A673 (cell line): Measurements from ENCODE around the gene ZNF81. TPM values are rescaled to one million over a fixed set of nuclear protein-coding genes. Genes with fewer than 3 reads are reported as not detected.
"Not testable (repeated sequence)": the region's sequence is repeated elsewhere in the genome, so short reads cannot be mapped to it uniquely, and the experiment has no call there.

Source experiments
- BruUV-seq: library from RNA; stranded (reverse); fragments of 400-500 nt; replicated peaks from 2 replicates; lab custom pipeline; 2021; lab: Mats Ljungman, UMichigan
- CTCF ChIA-PET: fragments of 300-600 bp; sonication (Branson Sonifier 250); formaldehyde crosslinking; loops from one replicate; lab custom pipeline; 2022; ENCODE audit warnings: antibody characterized with exemption; lab: Charles Lee
- POLR2A ChIA-PET: fragments of 300-600 bp; sonication (Branson Sonifier 250); formaldehyde crosslinking; loops from one replicate; lab custom pipeline; 2022; ENCODE audit warnings: antibody characterized with exemption; ENCODE audit not compliant: low non-redundant PET; lab: Charles Lee
- DNase-seq: peaks from one replicate; pipeline ENCODE4 v3.0.0-alpha.2; 2015; ENCODE audit warnings: low spot score
- H3K27ac ChIP-seq: fragments of 200-600 bp; sonication (generic); 2 replicates; pipeline ENCODE4 v1.5.1; 2016; ENCODE audit warnings: mixed run types, low read depth, mild to moderate bottlenecking, mixed read lengths, antibody characterized with exemption, low read length; ENCODE audit not compliant: poor library complexity, severe bottlenecking
- H3K27me3 ChIP-seq: fragments of 200-600 bp; sonication (generic); replicated peaks from 2 replicates; pipeline ENCODE4 v1.6.1; 2017; ENCODE audit warnings: mixed run types, low read depth, mild to moderate bottlenecking, mixed read lengths, antibody characterized with exemption, low read length; ENCODE audit not compliant: insufficient read depth, poor library complexity
- H3K36me3 ChIP-seq: fragments of 200-600 bp; sonication (generic); 2 replicates; pipeline ENCODE4 v1.6.1; 2016; ENCODE audit warnings: mixed run types, mild to moderate bottlenecking, mixed read lengths, antibody characterized with exemption, low read length; ENCODE audit not compliant: insufficient read depth, poor library complexity, severe bottlenecking
- H3K4me1 ChIP-seq: fragments of 200-600 bp; sonication (generic); 2 replicates; pipeline ENCODE4 v1.6.1; 2017; ENCODE audit warnings: mixed run types, mild to moderate bottlenecking, mixed read lengths, antibody characterized with exemption, low read length; ENCODE audit not compliant: insufficient read depth, poor library complexity, severe bottlenecking
- H3K4me3 ChIP-seq: fragments of 200-600 bp; sonication (generic); 2 replicates; pipeline ENCODE4 v1.5.1; 2016; ENCODE audit warnings: low read depth, mixed run types, mild to moderate bottlenecking, mixed read lengths, low read length; ENCODE audit not compliant: poor library complexity, severe bottlenecking
- H3K9me3 ChIP-seq: fragments of 200-600 bp; sonication (generic); 2 replicates; pipeline ENCODE4 v1.6.1; 2016; ENCODE audit warnings: mixed run types, low read depth, mild to moderate bottlenecking, mixed read lengths, antibody characterized with exemption, low read length; ENCODE audit not compliant: poor library complexity, severe bottlenecking
- CTCF ChIP-seq: fragments of 300-800, 200-600 bp; sonication (generic); conservative IDR thresholded peaks from 2 replicates; pipeline ENCODE4 v1.5.1; 2017; ENCODE audit warnings: low read depth, mild to moderate bottlenecking, antibody characterized with exemption, low read length, moderate library complexity, mixed read lengths
- EZH2 ChIP-seq: fragments of 200-600 bp; sonication (generic); IDR thresholded peaks from 2 replicates; pipeline ENCODE4 v1.6.1; 2017; ENCODE audit warnings: borderline replicate concordance, low read depth, mild to moderate bottlenecking, mixed read lengths, antibody characterized with exemption, low read length; ENCODE audit not compliant: poor library complexity, severe bottlenecking
- intact Hi-C: fragments of 100-400 bp; cut with micrococcal nuclease; formaldehyde crosslinking; loops from one replicate; pipeline ENCODE4 v1.10.0; 2022; ENCODE audit not compliant: unreplicated experiment
- total RNA-seq: library from RNA; stranded (reverse); gene quantifications from 2 replicates; pipeline ENCODE4 v1.2.3, GENCODE V29; 2021

Gene ZNF81
- total RNA-seq, 1 experiment from 2014 or later: 11.2 TPM

DNA sequence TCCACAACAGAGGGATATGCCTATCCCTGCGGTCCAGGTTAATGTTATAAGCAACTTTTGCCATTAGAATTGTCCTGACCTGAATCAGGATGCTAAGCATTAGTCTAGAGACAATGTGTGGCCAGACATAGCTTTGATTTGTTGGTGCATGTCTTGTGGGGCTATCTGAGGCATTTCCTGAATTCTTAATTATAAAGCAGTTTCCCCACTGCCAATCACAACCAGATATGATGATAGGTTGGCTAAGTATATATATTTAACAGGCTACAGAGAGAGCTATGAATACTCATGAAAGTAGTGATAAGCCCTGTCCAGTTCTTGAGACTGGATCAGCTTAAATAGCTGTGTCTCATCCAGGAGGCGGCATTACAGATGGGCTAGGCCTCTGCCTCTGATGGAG lies 37.8 kb upstream of the ZNF81 start:
- Histone ChIP-seq H3K4me1 (no peaks in the 10 kb centered on the region), H3K4me3 (no peak overlapping the region), H3K27me3 (no peaks in the 10 kb centered on the region), H3K9me3 (no peaks in the 10 kb centered on the region), H3K27ac (no peak overlapping the region), H3K36me3 (no peaks in the 10 kb centered on the region)
- DNase-seq: no peak
- intact Hi-C loops: no loop called here
- no TSS peak for BruUV-seq
- TF ChIP-seq EZH2 (no peak), CTCF (no peak)
- POLR2A ChIA-PET: no interaction called here
- CTCF ChIA-PET: no interaction called here

DNA sequence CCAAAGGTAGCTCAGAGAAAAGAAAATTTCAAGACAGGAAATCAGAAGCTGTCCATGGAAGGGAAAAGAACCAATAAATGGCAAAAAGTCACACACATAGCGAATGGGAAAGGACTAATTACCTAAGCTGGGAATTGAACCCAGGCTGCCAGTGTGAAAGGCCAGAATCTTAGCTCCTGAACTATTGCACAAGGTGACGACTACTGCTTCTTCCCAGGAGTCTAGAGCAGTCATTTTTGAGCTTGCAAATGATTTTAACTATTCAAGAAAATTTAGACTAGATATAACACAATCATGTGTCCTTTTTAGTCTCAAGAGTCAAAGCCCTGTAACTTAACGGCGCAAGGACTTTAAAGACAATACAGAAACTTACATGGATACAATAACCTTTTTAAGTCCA lies 34.1 kb upstream of the ZNF81 start:
- no TSS peak for BruUV-seq
- H3K27ac ChIP-seq: no peak overlapping the region
- no peaks in the 10 kb centered on the region for H3K36me3 ChIP-seq
- TF ChIP-seq EZH2: no peak
- TF ChIP-seq CTCF: no peak
- no peaks in the 10 kb centered on the region for H3K4me1 ChIP-seq
- ChIA-PET CTCF (no interaction called here), POLR2A (no interaction called here)
- intact Hi-C loops: no loop called here
- no peaks in the 10 kb centered on the region for H3K27me3 ChIP-seq
- no peak overlapping the region for H3K4me3 ChIP-seq
- H3K9me3 ChIP-seq: no peaks in the 10 kb centered on the region
- no peak for DNase-seq

DNA sequence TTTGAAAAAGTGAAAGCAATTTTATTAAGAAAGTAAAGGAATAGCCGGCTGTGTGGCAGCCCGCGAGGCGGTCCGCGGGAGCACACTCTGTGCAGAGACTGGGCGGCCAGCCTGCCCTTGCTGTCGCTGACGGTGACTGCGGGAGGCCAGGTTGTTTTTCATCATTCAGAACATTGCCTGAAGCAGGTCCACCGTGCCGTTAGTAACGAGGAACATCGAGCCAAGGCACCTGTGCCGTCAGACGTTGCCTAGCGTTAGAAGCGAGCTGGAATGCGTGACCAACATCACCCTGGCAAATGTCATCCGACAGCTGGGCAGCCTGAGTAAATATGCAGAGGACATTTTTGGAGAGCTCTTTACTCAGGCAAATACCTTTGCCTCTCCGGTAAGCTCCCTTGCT lies 33.6 kb upstream of the ZNF81 start:
- H3K27me3 ChIP-seq, H3K4me1 ChIP-seq, H3K4me3 ChIP-seq, BruUV-seq, POLR2A ChIA-PET, H3K36me3 ChIP-seq, H3K9me3 ChIP-seq, intact Hi-C loops, DNase-seq, H3K27ac ChIP-seq, CTCF ChIA-PET: not testable (repeated sequence)

DNA sequence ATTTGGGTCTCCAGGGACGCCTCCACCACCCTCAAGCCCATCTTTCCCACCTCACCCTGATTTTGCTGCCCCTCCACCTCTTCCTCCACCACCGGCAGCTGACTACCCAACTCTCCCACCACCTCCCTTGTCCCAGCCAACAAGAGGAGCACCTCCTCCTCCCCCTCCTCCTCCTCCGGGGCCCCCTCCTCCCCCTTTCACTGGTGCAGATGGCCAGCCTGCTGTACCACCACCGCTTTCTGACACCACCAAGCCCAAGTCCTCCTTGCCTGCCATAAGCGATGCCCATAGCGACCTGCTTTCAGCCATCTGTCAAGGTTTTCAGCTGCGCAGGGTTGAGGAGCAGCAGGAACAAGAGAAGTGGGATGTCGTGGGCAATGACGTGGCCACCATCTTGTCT lies 32.4 kb upstream of the ZNF81 start:
- no peak for TF ChIP-seq CTCF
- TF ChIP-seq EZH2: no peak
- ChIA-PET CTCF (no interaction called here), POLR2A (no interaction called here)
- Histone ChIP-seq H3K9me3 (no peaks in the 10 kb centered on the region), H3K4me3 (no peak overlapping the region), H3K36me3 (no peaks in the 10 kb centered on the region), H3K4me1 (no peaks in the 10 kb centered on the region), H3K27me3 (no peaks in the 10 kb centered on the region), H3K27ac (no peak overlapping the region)
- no peak for DNase-seq
- intact Hi-C loops: no loop called here
- no TSS peak for BruUV-seq

DNA sequence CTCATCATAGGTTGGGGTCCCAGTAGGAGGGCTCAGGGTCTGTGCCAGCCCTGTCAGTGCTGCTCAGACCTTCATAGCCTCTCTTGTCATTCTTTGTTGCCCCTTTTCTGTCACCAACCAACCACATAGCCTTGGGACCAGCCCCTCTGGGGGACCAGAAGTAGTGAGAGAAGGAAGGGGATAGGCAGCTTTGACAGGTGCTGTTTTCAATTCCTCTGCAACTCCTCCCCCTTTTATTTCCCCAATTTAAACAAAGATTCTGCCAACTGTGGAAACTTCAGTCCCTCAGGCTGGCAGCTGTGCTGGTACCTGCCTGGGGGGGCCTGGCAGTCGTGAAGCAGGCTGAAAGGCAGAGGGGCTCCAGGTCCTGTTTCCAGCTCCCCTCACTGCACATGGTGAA lies 30.9 kb upstream of the ZNF81 start:
- DNase-seq, H3K27ac ChIP-seq, BruUV-seq, H3K27me3 ChIP-seq, H3K9me3 ChIP-seq, H3K4me3 ChIP-seq, CTCF ChIA-PET, POLR2A ChIA-PET, intact Hi-C loops, H3K36me3 ChIP-seq, H3K4me1 ChIP-seq: not testable (repeated sequence)
